Natural killer cell (primary cell): ENCODE data around the gene LDB1. TPM values are rescaled to one million over a fixed set of nuclear protein-coding genes. Genes with fewer than 3 reads are reported as not detected.

Source experiments
- ATAC-seq, 3 donors: fragments of 150-1000 bp in 2 of 3; fragments of 200-7000 bp in 1 of 3; cut with Tn5 transposase; 1 replicate in 1 of 3; 2 replicates in 2 of 3; pipeline ENCODE4 v1.10.0; 2021; ENCODE audit warnings: mild to moderate bottlenecking in 2 of 3, moderate library complexity in 2 of 3
- DNase-seq, 2 donors: peaks; one replicate each; pipeline versions ENCODE4 v3.0.0 to v3.0.0-alpha.2; 2013 to 2021; ENCODE audit warnings: mixed read lengths in 1 of 2
- H3K27ac ChIP-seq: one replicate; pipeline ENCODE4 v1.5.1; 2013; ENCODE audit warnings: mild to moderate bottlenecking, low read length
- H3K27me3 ChIP-seq: one replicate; pipeline ENCODE4 v1.6.1; 2013; ENCODE audit warnings: low read length; ENCODE audit not compliant: control insufficient read depth, insufficient read depth
- H3K36me3 ChIP-seq: one replicate; pipeline ENCODE4 v1.6.1; 2013; ENCODE audit warnings: low read length; ENCODE audit not compliant: control insufficient read depth, insufficient read depth
- H3K4me1 ChIP-seq: one replicate; pipeline ENCODE4 v1.6.1; 2013; ENCODE audit warnings: low read length; ENCODE audit not compliant: control insufficient read depth, insufficient read depth
- H3K4me3 ChIP-seq: one replicate; pipeline ENCODE4 v1.5.1; 2013; ENCODE audit warnings: low read length
- H3K9me3 ChIP-seq: one replicate; pipeline ENCODE4 v1.6.1; 2013; ENCODE audit warnings: low read length; ENCODE audit not compliant: control insufficient read depth, insufficient read depth
- H3K27ac Mint-ChIP-seq, 2 donors: one replicate each; pipeline ENCODE4 v1.8.0; 2022; ENCODE audit warnings: mild to moderate bottlenecking in 2 of 2, mixed read lengths in 2 of 2, moderate library complexity in 1 of 2
- H3K27me3 Mint-ChIP-seq, 2 donors: one replicate each; pipeline ENCODE4 v1.8.0; 2022; ENCODE audit warnings: low read depth in 2 of 2, mixed read lengths in 2 of 2
- H3K36me3 Mint-ChIP-seq: one replicate; pipeline ENCODE4 v1.8.0; 2022; ENCODE audit warnings: mixed read lengths
- H3K4me1 Mint-ChIP-seq, 2 donors: one replicate each; pipeline ENCODE4 v1.8.0; 2022; ENCODE audit warnings: mixed read lengths in 2 of 2
- H3K4me3 Mint-ChIP-seq: one replicate; pipeline ENCODE4 v1.8.0; 2022; ENCODE audit warnings: mild to moderate bottlenecking, moderate library complexity, mixed read lengths
- H3K9me3 Mint-ChIP-seq, 2 donors: one replicate each; pipeline ENCODE4 v1.8.0; 2022; ENCODE audit warnings: mixed read lengths in 2 of 2
- WGBS: methylation state at CpG from one replicate; pipeline ENCODE4 v1.1.7; 2013; ENCODE audit warnings: missing lambda C conversion rate; ENCODE audit not compliant: insufficient coverage; 5-methylcytosine and 5-hydroxymethylcytosine counted together
- intact Hi-C: fragments of 100-400 bp; cut with micrococcal nuclease; formaldehyde crosslinking; loops from one replicate; pipeline ENCODE4 v1.14.2; 2022
- total RNA-seq, 4 donors: library from RNA; stranded (reverse); fragments of 120-200 nt in 1 of 4; gene quantifications; one replicate each; pipeline versions ENCODE4 v1.2.3 to v1.2.4, GENCODE V29; 2013 to 2022
- TF ChIP-seq, protein P1 (sequence below): fragments of 200-600 bp; IDR thresholded peaks from one replicate; pipeline ENCODE4 v1.8.0; 2022; ENCODE audit warnings: antibody characterized with exemption

The LDB1 gene
- total RNA-seq, 3 donors from 2014 or later (not counting 1 experiment from before 2014, with no cell fraction given): 103 to 109 (median 104) TPM

DNA sequence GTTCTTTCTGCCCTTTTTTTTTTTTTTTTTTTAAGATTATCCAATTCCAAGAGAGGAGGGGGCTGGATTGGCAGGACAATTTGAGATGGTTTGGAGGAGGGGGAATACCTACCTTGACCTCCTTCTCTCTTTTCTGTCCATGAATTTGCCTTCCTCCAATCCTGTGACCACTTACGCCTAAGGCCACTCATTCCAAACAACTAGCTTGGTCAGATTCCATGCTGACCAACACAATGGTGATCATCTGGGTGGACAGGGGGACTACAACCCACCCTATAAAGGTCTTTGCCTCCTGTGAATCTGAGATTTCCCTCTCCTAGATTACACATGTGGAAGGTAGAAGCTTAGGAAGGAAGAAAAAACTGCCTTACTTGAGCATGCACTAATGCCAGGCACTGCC, 2.3 kb upstream of the LDB1 start:
- no peak for ATAC-seq
- H3K36me3 ChIP-seq: no peaks in the 10 kb centered on the region
- no peak for DNase-seq
- no peaks in the 10 kb centered on the region for H3K9me3 ChIP-seq
- Mint-ChIP-seq H3K9me3 (no peaks in the 10 kb centered on the region), H3K27me3 (no peaks in the 10 kb centered on the region), H3K4me1 (peaks cover 23 to 35% of the 10 kb centered on the region in 2 donors), H3K4me3 (no peak overlapping the region), H3K36me3 (no peaks in the 10 kb centered on the region), H3K27ac (peak overlapping the region in 1 of 2 donors; percentile 5)
- no peaks in the 10 kb centered on the region for H3K27me3 ChIP-seq
- 92% methylated on average over 1 of the region's 1 CpG for WGBS
- intact Hi-C loops: no loop called here
- peaks cover 36% of the 10 kb centered on the region for H3K4me1 ChIP-seq
- no peak overlapping the region for H3K4me3 ChIP-seq
- TF ChIP-seq, protein P1, sequence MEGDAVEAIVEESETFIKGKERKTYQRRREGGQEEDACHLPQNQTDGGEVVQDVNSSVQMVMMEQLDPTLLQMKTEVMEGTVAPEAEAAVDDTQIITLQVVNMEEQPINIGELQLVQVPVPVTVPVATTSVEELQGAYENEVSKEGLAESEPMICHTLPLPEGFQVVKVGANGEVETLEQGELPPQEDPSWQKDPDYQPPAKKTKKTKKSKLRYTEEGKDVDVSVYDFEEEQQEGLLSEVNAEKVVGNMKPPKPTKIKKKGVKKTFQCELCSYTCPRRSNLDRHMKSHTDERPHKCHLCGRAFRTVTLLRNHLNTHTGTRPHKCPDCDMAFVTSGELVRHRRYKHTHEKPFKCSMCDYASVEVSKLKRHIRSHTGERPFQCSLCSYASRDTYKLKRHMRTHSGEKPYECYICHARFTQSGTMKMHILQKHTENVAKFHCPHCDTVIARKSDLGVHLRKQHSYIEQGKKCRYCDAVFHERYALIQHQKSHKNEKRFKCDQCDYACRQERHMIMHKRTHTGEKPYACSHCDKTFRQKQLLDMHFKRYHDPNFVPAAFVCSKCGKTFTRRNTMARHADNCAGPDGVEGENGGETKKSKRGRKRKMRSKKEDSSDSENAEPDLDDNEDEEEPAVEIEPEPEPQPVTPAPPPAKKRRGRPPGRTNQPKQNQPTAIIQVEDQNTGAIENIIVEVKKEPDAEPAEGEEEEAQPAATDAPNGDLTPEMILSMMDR: no peak
- no peak overlapping the region for H3K27ac ChIP-seq

DNA sequence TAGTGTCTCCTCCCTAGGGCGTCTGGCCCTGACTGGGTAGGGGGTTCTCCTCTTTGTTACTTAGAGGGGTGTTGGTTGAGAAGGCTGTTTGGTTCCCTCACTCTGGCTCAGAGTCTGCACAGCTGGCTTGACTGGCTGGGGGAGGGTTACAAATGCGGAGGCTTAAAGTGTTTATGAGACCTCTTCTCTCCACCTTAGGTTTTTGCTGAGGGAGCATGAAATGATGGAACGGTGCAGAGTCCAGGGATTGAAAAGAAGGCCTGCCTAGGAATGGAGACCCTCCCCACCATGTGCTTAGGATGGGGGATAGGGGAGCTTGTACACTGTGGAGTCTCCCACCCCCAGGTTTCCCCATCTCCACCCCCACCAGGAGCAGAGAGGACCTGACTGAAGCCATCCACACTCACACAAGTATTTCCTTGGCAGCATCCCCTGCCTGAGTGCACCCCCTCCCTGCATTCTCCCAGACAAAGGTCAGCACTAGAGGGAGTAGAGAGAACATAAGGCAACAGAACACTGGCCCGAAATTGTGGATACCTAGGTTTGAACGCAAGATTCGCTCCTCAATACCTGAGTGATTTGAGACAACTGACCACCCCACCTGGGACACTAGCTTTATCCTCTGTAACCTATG, 1.7 kb upstream of the LDB1 start:
- Histone ChIP-seq H3K4me3 (no peak overlapping the region), H3K4me1 (peaks cover 42% of the 10 kb centered on the region), H3K27me3 (no peaks in the 10 kb centered on the region), H3K36me3 (no peaks in the 10 kb centered on the region), H3K9me3 (no peaks in the 10 kb centered on the region), H3K27ac (no peak overlapping the region)
- ATAC-seq: no peak
- Mint-ChIP-seq H3K4me1 (peaks cover 29 to 41% of the 10 kb centered on the region in 2 donors), H3K4me3 (peak overlapping the region; percentile 87), H3K27ac (peak overlapping the region; percentile 77 to 95), H3K9me3 (no peaks in the 10 kb centered on the region), H3K36me3 (no peaks in the 10 kb centered on the region), H3K27me3 (no peaks in the 10 kb centered on the region)
- DNase-seq: no peak
- WGBS: 86% methylated on average over 6 of the region's 6 CpGs
- intact Hi-C loops: no loop called here
- TF ChIP-seq, protein P1: no peak

DNA sequence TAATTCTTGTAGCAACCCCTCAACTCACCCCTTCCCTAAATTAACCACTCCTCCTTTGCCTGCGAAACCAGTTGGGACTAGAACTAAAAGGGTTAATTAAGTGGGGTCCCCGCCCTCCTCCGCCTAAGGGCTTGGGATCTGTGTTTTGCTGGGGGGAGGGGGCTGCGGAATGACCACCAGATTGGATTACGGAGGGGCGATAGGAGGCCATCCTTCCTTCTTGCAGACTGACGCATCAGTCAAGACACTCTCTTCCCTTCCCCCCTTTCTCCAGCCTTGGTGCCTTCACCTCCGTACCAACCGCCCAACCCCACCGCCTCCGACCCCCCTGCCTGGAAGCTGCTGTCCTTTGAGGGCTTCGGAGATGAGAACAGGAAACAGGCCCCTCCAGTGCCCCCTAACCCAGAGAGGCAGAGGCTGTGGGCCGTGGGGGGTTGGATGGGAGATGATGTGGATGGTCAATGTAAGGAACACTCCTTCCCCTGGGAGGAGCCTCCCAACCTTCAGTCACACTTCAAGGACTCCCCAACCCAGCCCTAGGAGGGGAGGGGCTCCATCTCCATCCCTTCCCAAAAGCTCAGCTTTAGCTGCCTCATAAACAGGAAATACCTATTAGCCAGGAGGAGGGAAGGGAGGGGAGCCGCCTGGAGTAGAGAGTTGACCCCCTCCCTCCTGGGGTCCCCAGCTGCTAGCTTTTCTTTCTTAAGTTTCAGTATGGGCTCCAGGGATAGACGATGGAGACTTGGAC, 997 bp upstream of the LDB1 start:
- TF ChIP-seq, protein P1: no peak
- H3K4me3 Mint-ChIP-seq: peak overlapping the region; percentile 87
- no peak for ATAC-seq
- no peaks in the 10 kb centered on the region for H3K9me3 Mint-ChIP-seq
- H3K27me3 Mint-ChIP-seq: no peaks in the 10 kb centered on the region
- 12% methylated on average over 11 of the region's 15 CpGs for WGBS
- H3K9me3 ChIP-seq: no peaks in the 10 kb centered on the region
- H3K36me3 Mint-ChIP-seq: no peaks in the 10 kb centered on the region
- H3K4me1 ChIP-seq: peaks cover 49% of the 10 kb centered on the region
- H3K27me3 ChIP-seq: no peaks in the 10 kb centered on the region
- peak in 1 of 2 donors; percentile 55 for DNase-seq
- peaks cover 36 to 48% of the 10 kb centered on the region in 2 donors for H3K4me1 Mint-ChIP-seq
- peak overlapping the region; percentile 84 for H3K4me3 ChIP-seq
- H3K36me3 ChIP-seq: no peaks in the 10 kb centered on the region
- H3K27ac ChIP-seq: peak overlapping the region; percentile 96
- intact Hi-C loops: loop anchor here (1.0 kb wide), 2 partner anchors 11 to 31 kb away; partner anchors contain the start of gene NOLC1
- H3K27ac Mint-ChIP-seq: peak overlapping the region; percentile 77 to 95
